Panc1 (cell line): ENCODE data around the gene PANK1.

Experiments
- CTCF ChIP-seq: fragments of 450-650 bp; IDR thresholded peaks from 2 replicates; pipeline ENCODE4 v1.5.1; 2017; ENCODE audit warnings: mild to moderate bottlenecking
- REST ChIP-seq, 2 experiments: IDR thresholded peaks; 2 replicates each; pipeline ENCODE4 v1.6.1; 2011 to 2012; ENCODE audit warnings: low read depth in 2 of 2, control low read depth in 1 of 2, low read length in 1 of 2, mild to moderate bottlenecking in 1 of 2, moderate library complexity in 1 of 2; ENCODE audit not compliant: insufficient read depth in 1 of 2

- TF ChIP-seq CTCF = no peak
- TF ChIP-seq REST (IDR thresholded peaks at IDR 0.05; ENCODE audit: insufficient read depth in 1 of 2, low read depth in 2 of 2, low read length in 1 of 2) = no peak
These were observed 48.1 kb upstream of the PANK1 start for GRCh38 chr10:89693176-89693575.
